SU-DHL-6 (cell line): Measurements from ENCODE around the gene WNT7A.

ENCODE experiments used
- H2AFZ ChIP-seq: fragments of 200-600 bp; sonication (generic); 2 replicates; pipeline ENCODE4 v1.6.1; 2014; ENCODE audit warnings: low read depth, mild to moderate bottlenecking, moderate library complexity, mixed read lengths, antibody characterized with exemption, low read length; ENCODE audit not compliant: severe bottlenecking
- H3F3A ChIP-seq: fragments of 200-600 bp; shearing (Covaris generic); 2 replicates; pipeline ENCODE4 v1.6.0; 2016; ENCODE audit warnings: antibody characterized with exemption, mild to moderate bottlenecking; ENCODE audit not compliant: insufficient read depth
- H3K27ac ChIP-seq: fragments of 200-600 bp; sonication (generic); 2 replicates; pipeline ENCODE4 v1.5.1; 2016; ENCODE audit warnings: low read depth, mild to moderate bottlenecking, low read length, moderate library complexity, mixed read lengths
- H3K27me3 ChIP-seq: fragments of 200-600 bp; sonication (generic), shearing (Covaris generic); 2 replicates; pipeline ENCODE4 v1.6.0; 2014; ENCODE audit warnings: mild to moderate bottlenecking, low read length
- H3K36me3 ChIP-seq: fragments of 200-600 bp; sonication (generic); 2 replicates; pipeline ENCODE4 v1.6.1; 2014; ENCODE audit warnings: mild to moderate bottlenecking, low read length, mixed read lengths
- H3K4me2 ChIP-seq: fragments of 300-600, 200-600 bp; shearing (Covaris generic), sonication (generic); 2 replicates; pipeline ENCODE4 v1.6.0; 2014; ENCODE audit warnings: low read length, low read depth, mild to moderate bottlenecking; ENCODE audit not compliant: poor library complexity, severe bottlenecking
- H3K4me3 ChIP-seq: fragments of 200-600 bp; sonication (generic); 2 replicates; pipeline ENCODE4 v1.5.1; 2014; ENCODE audit warnings: antibody characterized with exemption, low read length, mild to moderate bottlenecking, mixed read lengths; ENCODE audit not compliant: insufficient read depth, poor library complexity, severe bottlenecking
- H3K79me2 ChIP-seq: fragments of 200-600 bp; sonication (generic); 2 replicates; pipeline ENCODE4 v1.6.1; 2014; ENCODE audit warnings: mild to moderate bottlenecking, low read length, moderate library complexity; ENCODE audit not compliant: insufficient read depth
- H3K9ac ChIP-seq: fragments of 200-600 bp; sonication (generic); 2 replicates; pipeline ENCODE4 v1.7.0; 2014; ENCODE audit warnings: mild to moderate bottlenecking, low read length
- H3K9me2 ChIP-seq: fragments of 200-600 bp; sonication (generic); replicated peaks from 2 replicates; pipeline ENCODE4 v1.6.1; 2014; ENCODE audit warnings: low read length; ENCODE audit not compliant: insufficient read depth
- H3K9me3 ChIP-seq: fragments of 200-600 bp; sonication (generic); 2 replicates; pipeline ENCODE4 v1.6.1; 2014; ENCODE audit warnings: low read length, mixed read lengths; ENCODE audit not compliant: insufficient read depth
- H4K20me1 ChIP-seq: fragments of 200-600 bp; sonication (generic); 2 replicates; pipeline ENCODE4 v1.6.1; 2014; ENCODE audit warnings: low read depth, mild to moderate bottlenecking, antibody characterized with exemption, low read length, moderate library complexity, mixed read lengths
- EZH2phosphoT487 ChIP-seq: fragments of 200-600 bp; sonication (generic), shearing (Covaris generic); conservative IDR thresholded peaks from 2 replicates; pipeline ENCODE4 v1.6.1; 2018; ENCODE audit warnings: mild to moderate bottlenecking, antibody characterized with exemption, low read length, moderate library complexity, mixed read lengths
- TF ChIP-seq, protein P1 (sequence below): fragments of 200-600 bp; sonication (generic); IDR thresholded peaks from one replicate; pipeline ENCODE4 v1.5.1; 2017; ENCODE audit warnings: antibody characterized with exemption, mild to moderate bottlenecking, low read length, moderate library complexity; ENCODE audit not compliant: insufficient read depth, poor library complexity, severe bottlenecking

Gene WNT7A

DNA sequence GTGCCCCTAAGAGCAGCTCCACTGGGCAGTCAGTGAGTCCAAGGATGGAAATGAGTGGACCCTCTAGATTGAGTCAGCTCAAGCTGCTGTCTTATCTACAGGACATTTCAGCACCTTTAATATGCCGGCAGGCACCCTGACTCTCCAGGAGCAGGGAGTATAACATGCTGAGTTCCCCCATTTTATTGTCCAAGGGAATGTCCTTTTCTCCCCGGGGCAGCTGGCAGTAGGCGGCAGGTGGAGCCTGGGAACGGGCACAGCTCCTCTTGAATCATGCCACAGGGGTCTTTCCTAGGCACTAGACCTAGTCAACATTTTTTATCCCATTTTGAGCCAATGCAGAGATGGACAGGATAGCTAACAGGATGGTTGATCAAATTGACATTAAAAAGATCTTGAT lies 14.8 kb downstream of the WNT7A start:
- Histone ChIP-seq H3K27me3 (no peaks in the 10 kb centered on the region), H3K9me3 (no peaks in the 10 kb centered on the region), H3K27ac (no peak overlapping the region), H4K20me1 (no peaks in the 10 kb centered on the region), H2AFZ (no peak overlapping the region), H3K9ac (no peak overlapping the region), H3F3A (no peaks in the 10 kb centered on the region), H3K4me2 (no peak overlapping the region), H3K9me2 (no peaks in the 10 kb centered on the region), H3K4me3 (no peak overlapping the region), H3K79me2 (no peaks in the 10 kb centered on the region), H3K36me3 (no peaks in the 10 kb centered on the region)
- TF ChIP-seq, protein P1, sequence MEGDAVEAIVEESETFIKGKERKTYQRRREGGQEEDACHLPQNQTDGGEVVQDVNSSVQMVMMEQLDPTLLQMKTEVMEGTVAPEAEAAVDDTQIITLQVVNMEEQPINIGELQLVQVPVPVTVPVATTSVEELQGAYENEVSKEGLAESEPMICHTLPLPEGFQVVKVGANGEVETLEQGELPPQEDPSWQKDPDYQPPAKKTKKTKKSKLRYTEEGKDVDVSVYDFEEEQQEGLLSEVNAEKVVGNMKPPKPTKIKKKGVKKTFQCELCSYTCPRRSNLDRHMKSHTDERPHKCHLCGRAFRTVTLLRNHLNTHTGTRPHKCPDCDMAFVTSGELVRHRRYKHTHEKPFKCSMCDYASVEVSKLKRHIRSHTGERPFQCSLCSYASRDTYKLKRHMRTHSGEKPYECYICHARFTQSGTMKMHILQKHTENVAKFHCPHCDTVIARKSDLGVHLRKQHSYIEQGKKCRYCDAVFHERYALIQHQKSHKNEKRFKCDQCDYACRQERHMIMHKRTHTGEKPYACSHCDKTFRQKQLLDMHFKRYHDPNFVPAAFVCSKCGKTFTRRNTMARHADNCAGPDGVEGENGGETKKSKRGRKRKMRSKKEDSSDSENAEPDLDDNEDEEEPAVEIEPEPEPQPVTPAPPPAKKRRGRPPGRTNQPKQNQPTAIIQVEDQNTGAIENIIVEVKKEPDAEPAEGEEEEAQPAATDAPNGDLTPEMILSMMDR: no peak
- TF ChIP-seq EZH2phosphoT487: no peak

DNA sequence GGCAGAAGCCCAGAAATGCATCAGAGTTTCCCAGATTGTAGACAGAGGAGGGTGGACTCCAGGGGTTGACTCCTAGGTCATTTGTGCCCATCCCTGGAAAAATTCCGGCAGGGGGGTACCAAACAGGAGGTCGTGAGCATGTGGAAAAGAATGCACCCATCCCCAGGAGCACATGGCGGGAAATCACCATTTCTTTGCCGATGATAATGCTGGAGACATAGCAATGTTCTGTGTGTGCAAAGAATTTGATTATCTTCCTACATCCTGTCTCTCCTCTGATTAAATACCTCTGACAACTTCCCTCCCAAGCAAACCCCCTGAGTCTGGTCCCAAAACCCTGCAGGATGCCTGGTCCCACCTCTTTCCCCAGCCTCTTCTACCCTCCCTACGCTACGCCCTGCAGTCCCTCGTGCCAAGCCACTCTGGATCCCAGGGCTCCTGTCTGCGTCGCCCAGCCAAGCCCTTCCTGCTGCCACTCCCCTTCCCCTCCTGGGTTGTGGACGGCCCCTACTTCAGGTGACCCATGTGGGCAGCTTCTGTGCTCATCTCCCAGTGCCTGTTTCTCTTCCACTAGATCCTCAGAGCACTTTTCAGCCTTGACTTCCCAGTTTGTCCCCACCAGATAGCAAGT lies 15.8 kb downstream of the WNT7A start:
- no peaks in the 10 kb centered on the region for H3F3A ChIP-seq
- no peak overlapping the region for H3K4me2 ChIP-seq
- no peaks in the 10 kb centered on the region for H4K20me1 ChIP-seq
- H3K4me3 ChIP-seq: no peak overlapping the region
- no peak overlapping the region for H2AFZ ChIP-seq
- no peak for TF ChIP-seq EZH2phosphoT487
- TF ChIP-seq, protein P1: no peak
- H3K9me3 ChIP-seq: no peaks in the 10 kb centered on the region
- H3K27ac ChIP-seq: no peak overlapping the region
- H3K27me3 ChIP-seq: no peaks in the 10 kb centered on the region
- H3K9me2 ChIP-seq: no peaks in the 10 kb centered on the region
- no peak overlapping the region for H3K9ac ChIP-seq
- H3K79me2 ChIP-seq: no peaks in the 10 kb centered on the region
- H3K36me3 ChIP-seq: no peaks in the 10 kb centered on the region

DNA sequence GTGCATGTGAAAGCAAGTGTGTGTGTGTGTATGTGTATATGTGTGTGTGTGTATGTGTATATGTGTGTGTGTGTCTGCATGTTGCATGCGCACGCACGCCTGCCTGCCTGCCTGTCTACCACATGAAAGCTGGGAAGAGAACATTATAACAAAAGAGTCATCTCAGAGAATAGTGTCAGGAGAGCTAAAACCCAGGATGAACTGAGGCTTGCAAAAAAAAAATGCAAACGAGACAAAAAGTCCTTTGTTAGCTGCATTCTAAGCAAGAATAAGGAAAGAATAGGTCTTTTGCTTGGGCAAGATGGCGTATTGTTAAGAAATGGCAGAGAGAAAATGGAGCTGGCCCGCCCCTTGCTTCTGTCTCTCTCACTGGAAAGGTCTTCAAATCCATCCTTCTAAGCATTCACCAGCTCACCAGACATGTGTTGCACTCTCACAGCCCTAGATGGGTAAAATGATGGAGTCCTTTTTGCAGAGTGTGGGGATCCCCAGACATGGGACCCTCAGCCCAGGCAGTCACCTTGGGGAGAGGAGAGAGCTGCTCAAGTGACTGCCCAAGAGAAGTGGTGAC lies 16.4 kb downstream of the WNT7A start:
- no peaks in the 10 kb centered on the region for H3F3A ChIP-seq
- H2AFZ ChIP-seq: no peak overlapping the region
- no peak for TF ChIP-seq EZH2phosphoT487
- TF ChIP-seq, protein P1: no peak
- H4K20me1 ChIP-seq: no peaks in the 10 kb centered on the region
- no peaks in the 10 kb centered on the region for H3K9me2 ChIP-seq
- no peaks in the 10 kb centered on the region for H3K79me2 ChIP-seq
- no peaks in the 10 kb centered on the region for H3K27me3 ChIP-seq
- H3K9me3 ChIP-seq: no peaks in the 10 kb centered on the region
- no peaks in the 10 kb centered on the region for H3K36me3 ChIP-seq
- no peak overlapping the region for H3K4me2 ChIP-seq
- H3K9ac ChIP-seq: no peak overlapping the region
- H3K27ac ChIP-seq: no peak overlapping the region
- no peak overlapping the region for H3K4me3 ChIP-seq
